GM12878 (cell line): ENCODE results near the gene KLHL3. TPM values are rescaled to one million over a fixed set of nuclear protein-coding genes. Genes with fewer than 3 reads are reported as not detected.

Source experiments
- ATF2 ChIP-seq: IDR thresholded peaks from 2 replicates; pipeline ENCODE4 v1.6.1; 2012; ENCODE audit warnings: low read length, inconsistent platforms
- ATF7 ChIP-seq: fragments of 450-650 bp; IDR thresholded peaks from 2 replicates; pipeline ENCODE4 v1.6.1; 2016; ENCODE audit warnings: low read depth, mild to moderate bottlenecking
- BACH1 ChIP-seq: fragments of 450-650 bp; IDR thresholded peaks from 2 replicates; pipeline ENCODE4 v1.6.1; 2017; ENCODE audit warnings: mild to moderate bottlenecking, borderline replicate concordance
- CEBPZ ChIP-seq: fragments of 150-350 bp; IDR thresholded peaks from 2 replicates; pipeline ENCODE4 v1.6.1; 2016; ENCODE audit warnings: low read depth, low read length
- DPF2 ChIP-seq: fragments of 450-650 bp; IDR thresholded peaks from 2 replicates; pipeline ENCODE4 v1.6.1; 2017; ENCODE audit warnings: mild to moderate bottlenecking
- E2F8 ChIP-seq: fragments of 450-650 bp; IDR thresholded peaks from 2 replicates; pipeline ENCODE4 v1.6.1; 2018; ENCODE audit warnings: mild to moderate bottlenecking, low read depth, moderate library complexity; ENCODE audit not compliant: partially characterized antibody
- HSF1 ChIP-seq: fragments of 150-350 bp; IDR thresholded peaks from 2 replicates; pipeline ENCODE4 v1.6.1; 2014; ENCODE audit warnings: mild to moderate bottlenecking, low read depth, low read length
- MYC ChIP-seq: IDR thresholded peaks from 2 replicates; pipeline ENCODE4 v1.6.1; 2011; ENCODE audit warnings: mild to moderate bottlenecking, low read length, moderate library complexity, inconsistent platforms; ENCODE audit not compliant: insufficient read depth, insufficient replicate concordance, insufficient read length, severe bottlenecking
- NFYA ChIP-seq: IDR thresholded peaks from 2 replicates; pipeline ENCODE4 v1.6.1; 2011; ENCODE audit warnings: low read depth, mild to moderate bottlenecking, low read length, improper control_type of control experiment, borderline replicate concordance
- RELA ChIP-seq: fragments of 450-650 bp; IDR thresholded peaks from 2 replicates; pipeline ENCODE4 v1.8.0; 2014; ENCODE audit warnings: borderline replicate concordance; ENCODE audit not compliant: partially characterized antibody
- RFX5 ChIP-seq: IDR thresholded peaks from 2 replicates; pipeline ENCODE4 v1.6.1; 2011; ENCODE audit warnings: low read depth, low read length, improper control_type of control experiment
- SIN3A ChIP-seq: IDR thresholded peaks from 2 replicates; pipeline ENCODE4 v1.6.1; 2012; ENCODE audit warnings: low read depth, low read length, improper control_type of control experiment
- SKIL ChIP-seq: fragments of 450-650 bp; IDR thresholded peaks from 2 replicates; pipeline ENCODE4 v1.6.1; 2017; ENCODE audit warnings: mild to moderate bottlenecking, low read depth, inconsistent platforms; ENCODE audit not compliant: poor library complexity, severe bottlenecking
- SRF ChIP-seq, 2 experiments: IDR thresholded peaks; 2 replicates each; pipeline ENCODE4 v1.6.1; 2011; ENCODE audit warnings: low read depth in 2 of 2, low read length in 2 of 2, mild to moderate bottlenecking in 1 of 2, moderate library complexity in 1 of 2
- SUPT20H ChIP-seq: IDR thresholded peaks from 2 replicates; pipeline ENCODE4 v1.6.1; 2011; ENCODE audit warnings: low read depth, mild to moderate bottlenecking, low read length, moderate library complexity, borderline replicate concordance; ENCODE audit not compliant: control insufficient read depth
- ZSCAN29 ChIP-seq: fragments of 450-650 bp; IDR thresholded peaks from 2 replicates; pipeline ENCODE4 v1.6.1; 2017; ENCODE audit warnings: mild to moderate bottlenecking, moderate library complexity
- polyA plus RNA-seq, 11 experiments: library from polyadenylated mRNA; depleted of rRNA in 4 of 11; unstranded in 6 of 11; stranded (reverse) in 5 of 11; fragments of >200 nt; fragmentation: Nextera tagmentation in 4 of 11; fragmentation: Illumina TruSeq in 1 of 11; extraction: Ambion mirVana in 4 of 11; extraction: Trizol in 1 of 11; gene quantifications; 1 replicate in 1 of 11; 2 replicates in 10 of 11; pipeline versions ENCODE4 v1.2.1 to v1.2.3, GENCODE V29; 2011 to 2016; ENCODE audit warnings: inconsistent platforms in 2 of 11, missing spikeins in 2 of 11, low read depth in 1 of 11
- total RNA-seq, 4 experiments: library from RNA; depleted of rRNA in 3 of 4; stranded (reverse); fragments of >200 nt in 3 of 4; fragmentation: Illumina TruSeq in 1 of 4; extraction: Trizol in 1 of 4; gene quantifications; 2 replicates each; pipeline versions ENCODE4 v1.2.1 to v1.2.3, GENCODE V29; 2013 to 2021

The KLHL3 gene
- total and polyA plus RNA-seq, 10 of the 15 experiments (the other 5 are each of a cell fraction or from before 2014, with no cell fraction given), result 1.7 to 11.7 (median 5.6) TPM

- no peak; the same call in 1 of the 2 replicates for TF ChIP-seq CEBPZ
- peak; percentile 86 for TF ChIP-seq ATF7
- peak; percentile 90 for TF ChIP-seq E2F8
- TF ChIP-seq SKIL, result no peak
- TF ChIP-seq SRF (IDR thresholded peaks at IDR 0.05; ENCODE audit: low read depth in 2 of 2, low read length in 2 of 2), result no peak
- TF ChIP-seq ZSCAN29, result no peak
- TF ChIP-seq DPF2, result peak; percentile 97
- TF ChIP-seq MYC, result peak; percentile 33
- TF ChIP-seq SUPT20H, result peak; percentile 74; the same call in 1 of the 2 replicates
- TF ChIP-seq RELA, result peak; percentile 79
- peak; percentile 73; the same call in 1 of the 2 replicates for TF ChIP-seq BACH1
- TF ChIP-seq NFYA, result no peak
- TF ChIP-seq RFX5, result peak; percentile 62; the same call in 1 of the 2 replicates
- TF ChIP-seq ATF2, result no peak
- 0 out of 2 replicates have a peak, but pooled peaks have one; percentile 14 for TF ChIP-seq HSF1
- TF ChIP-seq SIN3A, result no peak; the same call in 1 of the 2 replicates
Measured at GRCh38 chr5:137754188-137754960, 18.5 kb upstream of the KLHL3 start, which contains the start of gene HNRNPA0 (continued).
